Gastroesophageal sphincter (tissue), 4 donors: ENCODE data around the gene IARS2. TPM values are rescaled to one million over a fixed set of nuclear protein-coding genes. Genes with fewer than 3 reads are reported as not detected.

Source experiments
- ATAC-seq: fragments of 150-250 bp; one replicate; pipeline ENCODE4 v1.9.1; 2016; ENCODE audit warnings: mild to moderate bottlenecking, moderate library complexity
- H3K27ac ChIP-seq, 4 donors: fragments of 200-600 bp; sonication (generic) in 3 of 4; 1 replicate in 3 of 4; 2 replicates in 1 of 4; pipeline ENCODE4 v1.5.1; 2016 to 2019
- H3K27me3 ChIP-seq: fragments of 200-600 bp; sonication (generic); one replicate; pipeline ENCODE4 v1.5.1; 2019
- H3K36me3 ChIP-seq, 2 donors: fragments of 200-600 bp; sonication (generic); one replicate each; pipeline ENCODE4 v1.5.1; 2019; ENCODE audit warnings: control low read depth in 1 of 2
- H3K4me1 ChIP-seq, 3 donors: fragments of 200-600 bp; sonication (generic); 1 replicate in 2 of 3; 2 replicates in 1 of 3; pipeline ENCODE4 v1.5.1; 2016 to 2019; ENCODE audit warnings: control low read depth in 2 of 3
- H3K4me3 ChIP-seq, 2 donors: fragments of 200-600 bp; sonication (generic); one replicate each; pipeline ENCODE4 v1.5.1; 2019; ENCODE audit warnings: mild to moderate bottlenecking in 1 of 2, moderate library complexity in 1 of 2
- H3K9me3 ChIP-seq, 3 donors: fragments of 200-600 bp; sonication (generic); one replicate each; pipeline ENCODE4 v1.5.1; 2017 to 2019; ENCODE audit warnings: control low read depth in 2 of 3
- EP300 ChIP-seq: sonication (generic); formaldehyde crosslinking; IDR thresholded peaks from one replicate; pipeline ENCODE4 v1.6.1; 2017; ENCODE audit warnings: antibody characterized with exemption, mild to moderate bottlenecking
- POLR2A ChIP-seq, 2 donors: fragments of 450-650 bp; IDR thresholded peaks; one replicate each; pipeline ENCODE4 v1.6.1; 2017; ENCODE audit warnings: antibody characterized with exemption in 2 of 2, mild to moderate bottlenecking in 2 of 2, moderate library complexity in 1 of 2
- POLR2AphosphoS5 ChIP-seq: sonication (generic); formaldehyde crosslinking; IDR thresholded peaks from one replicate; pipeline ENCODE4 v1.6.1; 2017; ENCODE audit warnings: antibody characterized with exemption
- WGBS, 2 donors: methylation state at CpG; one replicate each; pipeline ENCODE4 v1.1.5; 2018; ENCODE audit warnings: low coverage in 1 of 2; 5-methylcytosine and 5-hydroxymethylcytosine counted together
- total RNA-seq, 4 donors: library from RNA; depleted of rRNA; stranded (reverse); fragments of >200 nt; gene quantifications; one replicate each; pipeline ENCODE4 v1.1.0, GENCODE V29; 2016
- TF ChIP-seq, protein P1 (sequence below), 4 experiments: fragments of 200-600 bp in 2 of 4; fragments of 450-650 bp in 2 of 4; sonication (generic) in 1 of 4; IDR thresholded peaks; one replicate each; pipeline ENCODE4 v1.5.1; 2017 to 2019; ENCODE audit warnings: antibody characterized with exemption in 4 of 4, mild to moderate bottlenecking in 2 of 4, moderate library complexity in 2 of 4

Gene IARS2
- total RNA-seq, 4 donors from 2014 or later = 48.9 to 89.7 (median 72.6) TPM

- H3K4me3 ChIP-seq = no peak overlapping the region
- H3K4me1 ChIP-seq = no peaks in the 10 kb centered on the region
- H3K9me3 ChIP-seq = no peaks in the 10 kb centered on the region
- no CpG with 5 or more reads among the region's 1 CpG for whole genome bisulfite sequencing, 2 donors
- no peaks in the 10 kb centered on the region for H3K27me3 ChIP-seq
- ATAC-seq = no peak
- peaks cover 0 to 65% of the 10 kb centered on the region in 2 donors for H3K36me3 ChIP-seq
- TF ChIP-seq POLR2A (IDR thresholded peaks at IDR 0.05) (no peak), EP300 (no peak), POLR2AphosphoS5 (no peak)
- TF ChIP-seq, protein P1, sequence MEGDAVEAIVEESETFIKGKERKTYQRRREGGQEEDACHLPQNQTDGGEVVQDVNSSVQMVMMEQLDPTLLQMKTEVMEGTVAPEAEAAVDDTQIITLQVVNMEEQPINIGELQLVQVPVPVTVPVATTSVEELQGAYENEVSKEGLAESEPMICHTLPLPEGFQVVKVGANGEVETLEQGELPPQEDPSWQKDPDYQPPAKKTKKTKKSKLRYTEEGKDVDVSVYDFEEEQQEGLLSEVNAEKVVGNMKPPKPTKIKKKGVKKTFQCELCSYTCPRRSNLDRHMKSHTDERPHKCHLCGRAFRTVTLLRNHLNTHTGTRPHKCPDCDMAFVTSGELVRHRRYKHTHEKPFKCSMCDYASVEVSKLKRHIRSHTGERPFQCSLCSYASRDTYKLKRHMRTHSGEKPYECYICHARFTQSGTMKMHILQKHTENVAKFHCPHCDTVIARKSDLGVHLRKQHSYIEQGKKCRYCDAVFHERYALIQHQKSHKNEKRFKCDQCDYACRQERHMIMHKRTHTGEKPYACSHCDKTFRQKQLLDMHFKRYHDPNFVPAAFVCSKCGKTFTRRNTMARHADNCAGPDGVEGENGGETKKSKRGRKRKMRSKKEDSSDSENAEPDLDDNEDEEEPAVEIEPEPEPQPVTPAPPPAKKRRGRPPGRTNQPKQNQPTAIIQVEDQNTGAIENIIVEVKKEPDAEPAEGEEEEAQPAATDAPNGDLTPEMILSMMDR (IDR thresholded peaks at IDR 0.05) = no peak
- no peak overlapping the region for H3K27ac ChIP-seq
These were observed 82.6 kb downstream of the IARS2 start for GRCh38 chr1:220176540-220176939.

GRCh38 chr1:220182111-220182510, 88.2 kb downstream of the IARS2 start:
- Histone ChIP-seq H3K36me3 (peaks cover 0 to 63% of the 10 kb centered on the region in 2 donors), H3K9me3 (no peaks in the 10 kb centered on the region), H3K4me1 (no peaks in the 10 kb centered on the region), H3K27ac (no peak overlapping the region), H3K4me3 (no peak overlapping the region), H3K27me3 (no peaks in the 10 kb centered on the region)
- WGBS, 2 donors = 67 to 100% methylated on average over 1 of the region's 1 CpG
- TF ChIP-seq, protein P1 (IDR thresholded peaks at IDR 0.05) = no peak
- TF ChIP-seq EP300 (no peak), POLR2A (IDR thresholded peaks at IDR 0.05) (no peak), POLR2AphosphoS5 (no peak)
- no peak for ATAC-seq

DNA sequence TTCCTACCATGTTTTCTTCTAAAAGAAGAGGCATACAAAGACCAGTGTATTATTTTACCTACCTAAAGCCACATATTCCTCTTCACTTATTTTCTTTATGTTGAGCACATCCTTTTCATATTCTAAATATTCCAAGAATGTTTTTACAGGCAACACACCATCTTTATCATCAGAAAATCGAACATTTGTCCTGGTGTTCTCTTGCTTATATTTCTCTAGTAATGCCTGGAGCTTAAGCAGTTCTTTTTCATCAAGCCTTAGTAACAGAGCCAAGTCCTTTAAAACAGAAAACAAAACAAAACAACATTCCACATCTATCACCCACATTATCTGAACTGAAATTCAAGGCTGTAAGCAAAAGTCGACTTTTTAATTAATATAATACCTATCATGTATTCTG, 88.7 kb downstream of the IARS2 start:
- no peak for TF ChIP-seq POLR2A (IDR thresholded peaks at IDR 0.05)
- TF ChIP-seq EP300 = no peak
- no peak for TF ChIP-seq POLR2AphosphoS5
- TF ChIP-seq, protein P1 (IDR thresholded peaks at IDR 0.05) = no peak
- peaks cover 0 to 66% of the 10 kb centered on the region in 2 donors for H3K36me3 ChIP-seq
- no peak for ATAC-seq
- H3K27ac ChIP-seq = no peak overlapping the region
- no peaks in the 10 kb centered on the region for H3K9me3 ChIP-seq
- no peaks in the 10 kb centered on the region for H3K4me1 ChIP-seq
- no peak overlapping the region for H3K4me3 ChIP-seq
- 70 to 78% methylated on average over 2 of the region's 2 CpGs for WGBS, 2 donors
- no peaks in the 10 kb centered on the region for H3K27me3 ChIP-seq

- H3K27ac ChIP-seq = no peak overlapping the region
- TF ChIP-seq EP300 = no peak
- no peak for TF ChIP-seq POLR2AphosphoS5
- no peak for TF ChIP-seq POLR2A (IDR thresholded peaks at IDR 0.05)
- TF ChIP-seq, protein P1 (IDR thresholded peaks at IDR 0.05) = no peak
- no peak overlapping the region for H3K4me3 ChIP-seq
- peaks cover 0 to 76% of the 10 kb centered on the region in 2 donors for H3K36me3 ChIP-seq
- WGBS, 2 donors = 57 to 69% methylated on average over 1 of the region's 1 CpG
- H3K9me3 ChIP-seq = no peaks in the 10 kb centered on the region
- no peaks in the 10 kb centered on the region for H3K4me1 ChIP-seq
- no peaks in the 10 kb centered on the region for H3K27me3 ChIP-seq
- ATAC-seq = no peak
These were observed 90.6 kb downstream of the IARS2 start for GRCh38 chr1:220184506-220184905.

GRCh38 chr1:220186752-220187151, 92.8 kb downstream of the IARS2 start:
- no peaks in the 10 kb centered on the region for H3K27me3 ChIP-seq
- H3K4me1 ChIP-seq = no peaks in the 10 kb centered on the region
- H3K9me3 ChIP-seq = no peaks in the 10 kb centered on the region
- peaks cover 4 to 76% of the 10 kb centered on the region in 2 donors for H3K36me3 ChIP-seq
- 85 to 94% methylated on average over 2 of the region's 2 CpGs for WGBS, 2 donors
- no peak for ATAC-seq
- H3K4me3 ChIP-seq = no peak overlapping the region
- TF ChIP-seq, protein P1 (IDR thresholded peaks at IDR 0.05) = no peak
- TF ChIP-seq EP300 (no peak), POLR2A (IDR thresholded peaks at IDR 0.05) (no peak), POLR2AphosphoS5 (no peak)
- no peak overlapping the region for H3K27ac ChIP-seq
